Measurements from ENCODE around the gene CEP128. TPM values are rescaled to one million over a fixed set of nuclear protein-coding genes. Genes with fewer than 3 reads are reported as not detected.
A peak's percentile ranks its signal among the peaks of the same experiment; 100 is the strongest.

The CEP128 gene
- total RNA-seq, 6 experiments from 2014 or later: 4.8 to 10.3 (median 8.8) TPM

GRCh38 chr14:80792771-80793170, 148.8 kb downstream of the CEP128 start:
- TF ChIP-seq, protein P1, sequence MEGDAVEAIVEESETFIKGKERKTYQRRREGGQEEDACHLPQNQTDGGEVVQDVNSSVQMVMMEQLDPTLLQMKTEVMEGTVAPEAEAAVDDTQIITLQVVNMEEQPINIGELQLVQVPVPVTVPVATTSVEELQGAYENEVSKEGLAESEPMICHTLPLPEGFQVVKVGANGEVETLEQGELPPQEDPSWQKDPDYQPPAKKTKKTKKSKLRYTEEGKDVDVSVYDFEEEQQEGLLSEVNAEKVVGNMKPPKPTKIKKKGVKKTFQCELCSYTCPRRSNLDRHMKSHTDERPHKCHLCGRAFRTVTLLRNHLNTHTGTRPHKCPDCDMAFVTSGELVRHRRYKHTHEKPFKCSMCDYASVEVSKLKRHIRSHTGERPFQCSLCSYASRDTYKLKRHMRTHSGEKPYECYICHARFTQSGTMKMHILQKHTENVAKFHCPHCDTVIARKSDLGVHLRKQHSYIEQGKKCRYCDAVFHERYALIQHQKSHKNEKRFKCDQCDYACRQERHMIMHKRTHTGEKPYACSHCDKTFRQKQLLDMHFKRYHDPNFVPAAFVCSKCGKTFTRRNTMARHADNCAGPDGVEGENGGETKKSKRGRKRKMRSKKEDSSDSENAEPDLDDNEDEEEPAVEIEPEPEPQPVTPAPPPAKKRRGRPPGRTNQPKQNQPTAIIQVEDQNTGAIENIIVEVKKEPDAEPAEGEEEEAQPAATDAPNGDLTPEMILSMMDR (IDR thresholded peaks at IDR 0.05): no peak
- no peak for DNase-seq
- H3K4me1 Mint-ChIP-seq (ENCODE audit: low read depth): peaks cover 16% of the 10 kb centered on the region
- H3K4me3 Mint-ChIP-seq: no peak overlapping the region
- H3K27ac Mint-ChIP-seq: no peak overlapping the region
- H3K27me3 Mint-ChIP-seq (ENCODE audit: insufficient read depth): no peaks in the 10 kb centered on the region
- peaks cover 12% of the 10 kb centered on the region for H3K36me3 Mint-ChIP-seq (ENCODE audit: low read depth)
- H3K9me3 Mint-ChIP-seq: no peaks in the 10 kb centered on the region

DNA sequence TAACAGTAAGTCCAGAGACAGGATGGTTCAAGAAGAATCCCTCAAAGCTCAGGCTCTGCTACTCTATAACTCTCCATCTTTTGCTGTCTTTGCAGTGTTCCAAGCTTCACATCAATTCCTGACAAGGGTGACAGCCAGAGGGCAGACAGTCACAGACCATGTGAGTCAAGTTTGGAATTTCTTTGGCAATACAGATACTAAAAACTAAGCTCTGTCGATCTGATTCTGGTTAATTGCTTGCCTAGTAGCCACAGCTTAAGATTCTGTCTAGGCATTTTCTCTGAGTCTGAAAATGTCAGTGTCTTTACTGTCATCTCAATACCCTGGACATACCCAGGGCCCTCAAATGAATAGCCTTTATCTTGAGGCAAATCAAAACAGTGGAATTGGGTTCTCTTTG, 153.7 kb downstream of the CEP128 start:
- Mint-ChIP-seq H3K4me1 (ENCODE audit: low read depth) (peaks cover 31% of the 10 kb centered on the region), H3K36me3 (ENCODE audit: low read depth) (peaks cover 10% of the 10 kb centered on the region), H3K9me3 (no peaks in the 10 kb centered on the region), H3K27ac (peak overlapping the region; percentile 36; the same call in 1 of the 2 replicates), H3K27me3 (ENCODE audit: insufficient read depth) (no peaks in the 10 kb centered on the region), H3K4me3 (no peak overlapping the region)
- peak; percentile 23 for DNase-seq
- TF ChIP-seq, protein P1 (IDR thresholded peaks at IDR 0.05): no peak; the same call in 1 of the 2 replicates

DNA sequence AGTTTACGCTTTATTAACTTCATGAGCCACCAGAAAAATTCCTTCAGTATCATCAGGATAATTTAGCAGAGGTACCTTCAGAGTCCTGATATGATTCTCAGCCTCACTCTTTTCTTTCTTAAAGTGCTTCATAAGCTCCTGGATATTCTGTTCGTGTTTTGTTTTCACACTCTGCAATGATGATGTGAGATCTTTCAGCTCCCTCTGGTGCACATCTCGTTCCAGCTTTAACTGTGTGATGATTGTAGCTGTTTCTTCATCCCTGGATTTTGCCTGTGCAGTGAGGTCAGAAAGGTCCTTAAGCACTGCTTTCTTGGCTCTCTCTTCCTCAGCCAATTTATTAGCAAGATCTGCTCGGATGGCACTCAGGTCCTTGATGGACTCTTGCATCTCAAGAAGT, 156.7 kb downstream of the CEP128 start:
- H3K27ac Mint-ChIP-seq: peak overlapping the region; percentile 41; the same call in 1 of the 2 replicates
- H3K9me3 Mint-ChIP-seq: no peaks in the 10 kb centered on the region
- H3K27me3 Mint-ChIP-seq (ENCODE audit: insufficient read depth): no peaks in the 10 kb centered on the region
- peaks cover 7% of the 10 kb centered on the region; the same call in 1 of the 2 replicates for H3K36me3 Mint-ChIP-seq (ENCODE audit: low read depth)
- TF ChIP-seq, protein P1 (IDR thresholded peaks at IDR 0.05): peak; percentile 62
- peak; percentile 43 for DNase-seq
- peaks cover 39% of the 10 kb centered on the region for H3K4me1 Mint-ChIP-seq (ENCODE audit: low read depth)
- no peak overlapping the region for H3K4me3 Mint-ChIP-seq

GRCh38 chr14:80781972-80782367, 159.6 kb downstream of the CEP128 start:
- Mint-ChIP-seq H3K9me3 (no peaks in the 10 kb centered on the region), H3K4me1 (ENCODE audit: low read depth) (peaks cover 30% of the 10 kb centered on the region), H3K27ac (no peak overlapping the region), H3K27me3 (ENCODE audit: insufficient read depth) (no peaks in the 10 kb centered on the region), H3K4me3 (no peak overlapping the region), H3K36me3 (ENCODE audit: low read depth) (no peaks in the 10 kb centered on the region; the same call in 1 of the 2 replicates)
- TF ChIP-seq, protein P1 (IDR thresholded peaks at IDR 0.05): no peak
- DNase-seq: no peak

GRCh38 chr14:80780500-80780899, 161.0 kb downstream of the CEP128 start:
- H3K36me3 Mint-ChIP-seq (ENCODE audit: low read depth): no peaks in the 10 kb centered on the region; the same call in 1 of the 2 replicates
- no peaks in the 10 kb centered on the region for H3K27me3 Mint-ChIP-seq (ENCODE audit: insufficient read depth)
- H3K4me1 Mint-ChIP-seq (ENCODE audit: low read depth): peaks cover 25% of the 10 kb centered on the region
- TF ChIP-seq, protein P1 (IDR thresholded peaks at IDR 0.05): no peak
- no peaks in the 10 kb centered on the region for H3K9me3 Mint-ChIP-seq
- H3K4me3 Mint-ChIP-seq: no peak overlapping the region
- DNase-seq: no peak
- H3K27ac Mint-ChIP-seq: no peak overlapping the region

DNA sequence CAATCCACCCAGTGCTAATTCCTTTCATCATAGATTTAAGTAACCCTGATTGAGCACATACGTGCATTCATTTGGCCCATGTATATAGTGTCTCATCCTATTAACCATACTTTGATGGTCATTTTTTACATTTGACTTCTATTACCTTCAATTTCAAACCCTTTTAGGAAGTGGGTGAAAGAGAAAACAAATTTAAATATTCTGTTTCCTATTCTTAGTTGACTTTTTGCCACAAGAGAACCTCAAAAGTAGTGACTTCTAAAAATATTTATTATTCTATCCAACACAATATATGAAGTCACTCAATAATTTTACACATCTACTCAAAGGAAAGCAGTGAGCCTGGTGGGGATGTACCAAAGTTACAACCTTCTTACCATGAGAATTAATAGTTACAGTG, 164.9 kb downstream of the CEP128 start:
- TF ChIP-seq, protein P1 (IDR thresholded peaks at IDR 0.05): no peak
- no peaks in the 10 kb centered on the region for H3K27me3 Mint-ChIP-seq (ENCODE audit: insufficient read depth)
- H3K36me3 Mint-ChIP-seq (ENCODE audit: low read depth): no peaks in the 10 kb centered on the region; the same call in 1 of the 2 replicates
- no peak overlapping the region for H3K27ac Mint-ChIP-seq
- H3K4me1 Mint-ChIP-seq (ENCODE audit: low read depth): peaks cover 14% of the 10 kb centered on the region
- no peaks in the 10 kb centered on the region for H3K9me3 Mint-ChIP-seq
- DNase-seq: no peak
- H3K4me3 Mint-ChIP-seq: no peak overlapping the region

Measured in HFFc6 (cell line).